ENCODE measurements around the gene INTS11.
A peak's percentile ranks its signal among the peaks of the same experiment; 100 is the strongest.

The INTS11 gene

DNA sequence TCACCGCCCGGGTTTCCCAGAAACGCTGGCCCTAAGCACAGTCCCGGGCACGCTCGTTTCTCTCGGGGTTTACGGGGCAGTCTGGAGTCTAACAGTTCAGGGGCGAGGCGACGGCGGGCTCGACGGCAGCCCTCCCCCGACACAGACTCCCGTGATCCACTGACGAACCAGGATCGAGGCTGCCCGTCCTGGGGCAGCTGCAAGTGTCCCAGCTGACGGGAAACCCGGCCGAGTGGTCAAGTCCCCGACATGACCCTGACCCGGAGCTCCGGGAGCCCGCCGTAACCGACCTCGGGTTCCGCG lies 51.3 kb downstream of the INTS11 start:
- ChIA-PET CTCF (no interaction called here), POLR2A (interaction anchor here (0.5 to 1.8 kb wide), 9 partner anchors 8 to 445 kb away, joined by 3 to 12 read pairs (median 3); no protein-coding TSS in a partner anchor)
- Histone ChIP-seq H3K4me3 (ENCODE audit: low read depth, low read length) (peak overlapping the region; percentile 89), H3K36me3 (ENCODE audit: control insufficient read depth in 2 of 2, insufficient read depth in 1 of 2, low read length in 2 of 2) (peaks cover 4 to 45% of the 10 kb centered on the region in 2 experiments; a peak in 2 of 3 replicates), H3K9me3 (ENCODE audit: control insufficient read depth, insufficient read depth, low read depth, low read length) (no peaks in the 10 kb centered on the region), H3K27ac (ENCODE audit: extremely low read depth, low read depth, low read length) (peak overlapping the region; percentile 86), H3K4me1 (ENCODE audit: control insufficient read depth, insufficient read depth, low read length) (0 out of 2 replicates have a peak, but pooled peaks cover 4% of the 10 kb centered on the region)
- TF ChIP-seq SP2 (tag by site-specific recombination; IDR thresholded peaks at IDR 0.05), result no peak
- TF ChIP-seq, protein P1, sequence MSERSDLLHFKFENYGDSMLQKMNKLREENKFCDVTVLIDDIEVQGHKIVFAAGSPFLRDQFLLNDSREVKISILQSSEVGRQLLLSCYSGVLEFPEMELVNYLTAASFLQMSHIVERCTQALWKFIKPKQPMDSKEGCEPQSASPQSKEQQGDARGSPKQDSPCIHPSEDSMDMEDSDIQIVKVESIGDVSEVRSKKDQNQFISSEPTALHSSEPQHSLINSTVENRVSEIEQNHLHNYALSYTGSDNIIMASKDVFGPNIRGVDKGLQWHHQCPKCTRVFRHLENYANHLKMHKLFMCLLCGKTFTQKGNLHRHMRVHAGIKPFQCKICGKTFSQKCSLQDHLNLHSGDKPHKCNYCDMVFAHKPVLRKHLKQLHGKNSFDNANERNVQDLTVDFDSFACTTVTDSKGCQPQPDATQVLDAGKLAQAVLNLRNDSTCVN (tag by site-specific recombination; optimal IDR thresholded peaks at IDR 0.05), result peak; percentile 40

GRCh38 chr1:1272341-1273208 lies 51.9 kb downstream of the INTS11 start:
- Histone ChIP-seq H3K27ac (ENCODE audit: extremely low read depth, low read depth, low read length) (peak overlapping the region; percentile 86), H3K4me3 (ENCODE audit: low read depth, low read length) (peak overlapping the region; percentile 89), H3K4me1 (ENCODE audit: control insufficient read depth, insufficient read depth, low read length) (0 out of 2 replicates have a peak, but pooled peaks cover 4% of the 10 kb centered on the region), H3K9me3 (ENCODE audit: control insufficient read depth, insufficient read depth, low read depth, low read length) (no peaks in the 10 kb centered on the region), H3K36me3 (ENCODE audit: control insufficient read depth in 2 of 2, insufficient read depth in 1 of 2, low read length in 2 of 2) (peaks cover 4 to 51% of the 10 kb centered on the region in 2 experiments; a peak in 2 of 3 replicates)
- ChIA-PET CTCF (no interaction called here), POLR2A (interaction anchor here (1.8 kb wide), 2 partner anchors 8 to 18 kb away, joined by 6 to 12 read pairs; no protein-coding TSS in a partner anchor)
- TF ChIP-seq ZNF76 (tag by site-specific recombination; IDR thresholded peaks at IDR 0.05; ENCODE audit: borderline replicate concordance, low read depth), result peak; percentile 17; the same call in 1 of the 2 replicates
- TF ChIP-seq ZNF621 (tag by site-specific recombination; IDR thresholded peaks at IDR 0.05), result no peak; the same call in 1 of the 2 replicates
- no peak for TF ChIP-seq MEIS1 (CRISPR knock-in tag; IDR thresholded peaks at IDR 0.05; ENCODE audit: borderline replicate concordance)
- no peak for TF ChIP-seq ZNF24 (tag by site-specific recombination; IDR thresholded peaks at IDR 0.05)
- no peak for TF ChIP-seq ZFP3 (tag by site-specific recombination; IDR thresholded peaks at IDR 0.05; ENCODE audit: low read depth)
- TF ChIP-seq ZNF549 (tag by site-specific recombination; IDR thresholded peaks at IDR 0.05), result no peak
- TF ChIP-seq, protein P2, sequence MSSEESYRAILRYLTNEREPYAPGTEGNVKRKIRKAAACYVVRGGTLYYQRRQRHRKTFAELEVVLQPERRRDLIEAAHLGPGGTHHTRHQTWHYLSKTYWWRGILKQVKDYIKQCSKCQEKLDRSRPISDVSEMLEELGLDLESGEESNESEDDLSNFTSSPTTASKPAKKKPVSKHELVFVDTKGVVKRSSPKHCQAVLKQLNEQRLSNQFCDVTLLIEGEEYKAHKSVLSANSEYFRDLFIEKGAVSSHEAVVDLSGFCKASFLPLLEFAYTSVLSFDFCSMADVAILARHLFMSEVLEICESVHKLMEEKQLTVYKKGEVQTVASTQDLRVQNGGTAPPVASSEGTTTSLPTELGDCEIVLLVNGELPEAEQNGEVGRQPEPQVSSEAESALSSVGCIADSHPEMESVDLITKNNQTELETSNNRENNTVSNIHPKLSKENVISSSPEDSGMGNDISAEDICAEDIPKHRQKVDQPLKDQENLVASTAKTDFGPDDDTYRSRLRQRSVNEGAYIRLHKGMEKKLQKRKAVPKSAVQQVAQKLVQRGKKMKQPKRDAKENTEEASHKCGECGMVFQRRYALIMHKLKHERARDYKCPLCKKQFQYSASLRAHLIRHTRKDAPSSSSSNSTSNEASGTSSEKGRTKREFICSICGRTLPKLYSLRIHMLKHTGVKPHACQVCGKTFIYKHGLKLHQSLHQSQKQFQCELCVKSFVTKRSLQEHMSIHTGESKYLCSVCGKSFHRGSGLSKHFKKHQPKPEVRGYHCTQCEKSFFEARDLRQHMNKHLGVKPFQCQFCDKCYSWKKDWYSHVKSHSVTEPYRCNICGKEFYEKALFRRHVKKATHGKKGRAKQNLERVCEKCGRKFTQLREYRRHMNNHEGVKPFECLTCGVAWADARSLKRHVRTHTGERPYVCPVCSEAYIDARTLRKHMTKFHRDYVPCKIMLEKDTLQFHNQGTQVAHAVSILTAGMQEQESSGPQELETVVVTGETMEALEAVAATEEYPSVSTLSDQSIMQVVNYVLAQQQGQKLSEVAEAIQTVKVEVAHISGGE (tag by site-specific recombination; conservative IDR thresholded peaks at IDR 0.05; ENCODE audit: low read depth), result no peak
- TF ChIP-seq OSR2 (tag by site-specific recombination; IDR thresholded peaks at IDR 0.05), result no peak
- TF ChIP-seq ZNF174 (tag by site-specific recombination; IDR thresholded peaks at IDR 0.05), result no peak
- TF ChIP-seq ZNF19 (tag by site-specific recombination; IDR thresholded peaks at IDR 0.05; ENCODE audit: low read depth), result no peak
- no peak for TF ChIP-seq ZNF473 (tag by site-specific recombination; IDR thresholded peaks at IDR 0.05)
- no peak for TF ChIP-seq TRIM28 (IDR thresholded peaks at IDR 0.05; ENCODE audit: borderline replicate concordance, low read length)
- no peak for TF ChIP-seq ZNF426 (tag by site-specific recombination; IDR thresholded peaks at IDR 0.05)
- no peak for TF ChIP-seq ZNF350 (tag by site-specific recombination; IDR thresholded peaks at IDR 0.05)
- TF ChIP-seq, protein P3, sequence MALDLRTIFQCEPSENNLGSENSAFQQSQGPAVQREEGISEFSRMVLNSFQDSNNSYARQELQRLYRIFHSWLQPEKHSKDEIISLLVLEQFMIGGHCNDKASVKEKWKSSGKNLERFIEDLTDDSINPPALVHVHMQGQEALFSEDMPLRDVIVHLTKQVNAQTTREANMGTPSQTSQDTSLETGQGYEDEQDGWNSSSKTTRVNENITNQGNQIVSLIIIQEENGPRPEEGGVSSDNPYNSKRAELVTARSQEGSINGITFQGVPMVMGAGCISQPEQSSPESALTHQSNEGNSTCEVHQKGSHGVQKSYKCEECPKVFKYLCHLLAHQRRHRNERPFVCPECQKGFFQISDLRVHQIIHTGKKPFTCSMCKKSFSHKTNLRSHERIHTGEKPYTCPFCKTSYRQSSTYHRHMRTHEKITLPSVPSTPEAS (tag by site-specific recombination; IDR thresholded peaks at IDR 0.05), result no peak
- no peak for TF ChIP-seq ZNF792 (tag by site-specific recombination; IDR thresholded peaks at IDR 0.05)
- TF ChIP-seq, protein P4, sequence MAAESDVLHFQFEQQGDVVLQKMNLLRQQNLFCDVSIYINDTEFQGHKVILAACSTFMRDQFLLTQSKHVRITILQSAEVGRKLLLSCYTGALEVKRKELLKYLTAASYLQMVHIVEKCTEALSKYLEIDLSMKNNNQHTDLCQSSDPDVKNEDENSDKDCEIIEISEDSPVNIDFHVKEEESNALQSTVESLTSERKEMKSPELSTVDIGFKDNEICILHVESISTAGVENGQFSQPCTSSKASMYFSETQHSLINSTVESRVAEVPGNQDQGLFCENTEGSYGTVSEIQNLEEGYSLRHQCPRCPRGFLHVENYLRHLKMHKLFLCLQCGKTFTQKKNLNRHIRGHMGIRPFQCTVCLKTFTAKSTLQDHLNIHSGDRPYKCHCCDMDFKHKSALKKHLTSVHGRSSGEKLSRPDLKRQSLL (tag by site-specific recombination; IDR thresholded peaks at IDR 0.05), result no peak
- peak; percentile 80 for TF ChIP-seq ZEB2 (tag by site-specific recombination; IDR thresholded peaks at IDR 0.05)
- no peak for TF ChIP-seq MZF1 (tag by site-specific recombination; IDR thresholded peaks at IDR 0.05; ENCODE audit: borderline replicate concordance)
- TF ChIP-seq, protein P5, sequence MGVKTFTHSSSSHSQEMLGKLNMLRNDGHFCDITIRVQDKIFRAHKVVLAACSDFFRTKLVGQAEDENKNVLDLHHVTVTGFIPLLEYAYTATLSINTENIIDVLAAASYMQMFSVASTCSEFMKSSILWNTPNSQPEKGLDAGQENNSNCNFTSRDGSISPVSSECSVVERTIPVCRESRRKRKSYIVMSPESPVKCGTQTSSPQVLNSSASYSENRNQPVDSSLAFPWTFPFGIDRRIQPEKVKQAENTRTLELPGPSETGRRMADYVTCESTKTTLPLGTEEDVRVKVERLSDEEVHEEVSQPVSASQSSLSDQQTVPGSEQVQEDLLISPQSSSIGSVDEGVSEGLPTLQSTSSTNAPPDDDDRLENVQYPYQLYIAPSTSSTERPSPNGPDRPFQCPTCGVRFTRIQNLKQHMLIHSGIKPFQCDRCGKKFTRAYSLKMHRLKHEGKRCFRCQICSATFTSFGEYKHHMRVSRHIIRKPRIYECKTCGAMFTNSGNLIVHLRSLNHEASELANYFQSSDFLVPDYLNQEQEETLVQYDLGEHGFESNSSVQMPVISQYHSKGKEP (tag by site-specific recombination; IDR thresholded peaks at IDR 0.05), result no peak
- TF ChIP-seq ZNF623 (tag by site-specific recombination; IDR thresholded peaks at IDR 0.05), result no peak
- TF ChIP-seq ZFP37 (tag by site-specific recombination; IDR thresholded peaks at IDR 0.05), result no peak
- TF ChIP-seq GFI1B (tag by site-specific recombination; IDR thresholded peaks at IDR 0.05), result no peak
- no peak for TF ChIP-seq ZNF10 (tag by site-specific recombination; IDR thresholded peaks at IDR 0.05)

All from HEK293 (cell line).